ENCODE results near the gene DOP1A.

GRCh38 chr6:83216806-83217205 lies 149.3 kb downstream of the DOP1A start:
- TF ChIP-seq CTCF (conservative IDR thresholded peaks at IDR 0.05 in 1 of 2, IDR thresholded peaks at IDR 0.05 in 1 of 2; ENCODE audit: extremely low read depth in 1 of 2, insufficient read depth in 1 of 2, low read depth in 1 of 2, low read length in 2 of 2) (no peak), EZH2 (IDR thresholded peaks at IDR 0.05; ENCODE audit: borderline replicate concordance, low read length) (no peak)

All from mammary epithelial cell (primary cell).